ENCODE measurements around the gene LCMT1.

LCMT1 gene

DNA sequence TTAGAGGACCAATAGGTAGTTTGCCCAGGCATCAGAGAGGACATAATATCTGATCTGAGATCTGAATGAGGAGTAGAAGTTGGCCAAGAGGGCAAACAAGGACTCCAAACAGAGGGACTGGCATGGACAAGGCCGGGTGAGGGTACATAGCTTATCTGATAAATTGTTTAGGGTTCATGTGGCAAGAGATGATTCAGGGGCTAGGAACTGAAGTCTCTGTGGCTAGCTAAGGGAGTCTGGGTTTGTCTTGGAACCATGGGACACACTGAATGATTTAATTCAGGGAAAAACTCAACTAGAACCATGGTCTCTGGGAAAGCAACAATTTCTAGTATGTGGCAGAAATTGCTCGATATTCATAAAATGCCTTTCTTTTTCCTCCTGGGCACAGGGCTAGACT lies 101.1 kb downstream of the LCMT1 start:
- DNase-seq = no peak

DNA sequence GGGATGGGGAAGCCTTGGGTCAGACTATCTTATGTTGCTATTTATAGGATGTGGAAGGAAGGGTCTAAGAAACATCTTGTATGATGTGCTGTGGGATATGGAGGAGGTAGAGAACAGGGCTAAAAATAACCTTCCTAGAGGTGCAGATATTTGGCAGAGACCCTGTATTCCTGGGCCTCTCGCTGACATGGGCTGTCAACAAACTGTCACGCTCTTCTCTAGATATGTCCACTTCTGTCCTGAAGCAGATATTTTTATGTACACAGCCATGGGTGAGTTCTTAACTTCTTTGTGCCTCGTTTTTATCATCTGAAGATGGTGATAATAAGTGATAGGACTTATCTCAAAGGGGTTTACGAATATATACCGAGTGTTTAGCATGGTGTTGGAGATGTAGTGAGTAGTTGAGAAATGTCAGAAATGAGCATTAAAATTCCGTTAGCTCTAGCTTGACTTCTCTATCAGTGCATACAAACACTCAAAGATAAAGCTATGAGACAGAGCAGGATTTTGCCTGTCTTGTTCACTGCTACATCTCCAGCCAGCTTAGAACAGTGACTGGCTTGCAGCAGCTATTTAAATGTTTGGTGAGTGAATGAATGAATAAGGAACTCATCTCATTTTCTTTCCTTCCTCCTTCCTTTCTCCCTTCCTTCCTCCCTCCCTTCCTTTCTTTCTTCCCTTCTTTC lies 102.3 kb downstream of the LCMT1 start:
- no peak for DNase-seq

DNA sequence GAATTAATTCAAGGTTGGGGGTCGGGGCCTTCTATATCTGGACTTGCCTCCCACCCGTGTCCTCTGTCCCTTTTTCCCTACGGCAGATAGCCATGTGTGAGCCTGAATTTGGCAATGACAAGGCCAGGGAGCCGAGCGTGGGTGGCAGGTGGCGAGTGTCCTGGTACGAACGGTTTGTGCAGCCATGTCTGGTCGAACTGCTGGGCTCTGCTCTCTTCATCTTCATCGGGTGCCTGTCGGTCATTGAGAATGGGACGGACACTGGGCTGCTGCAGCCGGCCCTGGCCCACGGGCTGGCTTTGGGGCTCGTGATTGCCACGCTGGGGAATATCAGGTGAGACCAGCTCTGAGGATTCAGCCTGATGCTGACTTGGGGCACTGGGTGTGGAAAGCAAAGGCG lies 105.6 kb downstream of the LCMT1 start:
- no peak for DNase-seq

DNA sequence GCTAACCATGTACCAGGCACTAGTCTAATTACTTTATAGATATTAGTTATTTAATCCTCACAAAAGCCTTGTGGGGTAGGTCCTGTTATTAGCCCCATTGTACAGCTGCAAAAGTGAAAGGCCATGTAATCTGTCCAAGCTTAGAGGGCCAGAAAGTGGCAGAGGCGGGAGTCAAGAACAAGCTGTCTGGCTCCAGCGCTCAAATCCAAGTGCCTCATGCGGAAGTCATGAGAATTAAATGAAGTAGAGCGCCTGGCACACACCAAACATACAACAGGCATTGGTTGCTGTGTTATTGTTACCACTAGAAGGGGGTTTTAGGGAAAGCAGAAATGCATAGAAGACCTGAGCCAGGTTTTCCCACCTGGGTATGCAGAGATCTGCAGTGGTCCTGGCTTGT lies 106.4 kb downstream of the LCMT1 start:
- DNase-seq = no peak

DNA sequence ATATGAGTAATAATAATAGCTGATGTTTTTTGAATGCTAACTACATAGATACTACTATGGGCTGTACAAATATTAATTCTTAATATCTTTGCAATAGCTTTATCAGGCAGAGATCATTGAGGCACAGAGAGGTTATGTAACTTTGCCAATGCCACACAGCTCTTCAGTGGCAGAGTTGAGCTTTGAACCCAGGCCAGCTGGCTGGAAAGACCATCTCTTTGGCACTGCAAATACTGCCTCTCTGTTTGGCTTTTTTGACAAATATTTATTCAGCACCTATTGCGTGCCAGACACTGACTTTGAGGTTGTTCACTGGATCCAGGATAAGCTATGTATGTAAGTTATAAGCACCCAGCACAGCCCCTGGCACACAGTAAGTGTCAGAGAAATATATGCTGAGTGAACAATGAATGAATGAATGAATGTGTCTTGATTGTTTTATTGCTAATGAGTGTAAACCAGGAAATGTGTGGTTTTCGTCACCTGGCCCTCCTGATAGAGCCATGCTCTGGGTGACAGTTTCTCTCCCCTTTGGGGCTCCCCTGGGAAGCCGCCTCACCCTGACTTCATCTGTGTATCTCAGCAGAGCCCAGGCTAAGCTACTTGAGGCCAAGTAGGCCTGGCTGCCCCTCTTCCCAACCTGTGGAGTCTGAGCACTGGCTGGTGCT lies 107.7 kb downstream of the LCMT1 start:
- DNase-seq = no peak

DNA sequence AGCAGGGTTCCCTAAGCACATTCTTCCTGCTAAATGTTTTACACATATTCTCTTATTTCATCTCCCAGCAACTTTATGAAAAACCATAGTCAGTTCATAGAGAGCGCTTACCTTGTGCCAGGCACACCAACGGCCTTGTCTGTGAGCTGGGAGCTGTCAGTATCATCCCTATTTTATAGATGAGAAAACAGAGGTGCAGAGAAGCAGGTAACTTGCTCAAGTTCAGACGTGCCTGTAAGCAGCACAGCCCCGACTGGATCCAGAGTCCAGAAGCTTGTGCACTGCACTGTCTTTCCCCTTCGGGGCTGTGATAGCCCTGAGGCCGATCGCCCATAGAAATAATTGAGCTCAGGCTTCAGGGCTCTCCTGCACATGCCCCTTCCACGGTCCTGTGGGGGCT lies 111.4 kb downstream of the LCMT1 start:
- no peak for DNase-seq

DNA sequence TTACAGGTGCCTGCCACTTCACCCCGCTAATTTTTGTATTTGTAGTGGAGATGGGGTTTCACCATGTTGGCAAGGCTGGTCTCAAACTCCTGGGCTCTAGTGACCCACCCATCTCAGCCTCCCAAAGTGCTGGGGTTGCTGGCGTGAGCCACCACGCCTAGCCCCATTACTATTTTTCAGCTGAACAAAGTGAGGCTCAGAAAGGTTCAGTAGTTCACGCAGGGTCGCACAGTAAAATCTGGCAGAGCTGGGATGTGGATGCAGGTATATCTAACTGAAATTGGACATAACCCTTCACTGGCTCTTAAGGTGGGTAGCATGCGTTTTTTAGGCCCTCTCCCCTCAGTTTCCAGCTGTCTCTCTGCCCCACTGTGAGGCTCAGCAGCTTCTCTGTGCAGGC lies 112.4 kb downstream of the LCMT1 start:
- DNase-seq = no peak

DNA sequence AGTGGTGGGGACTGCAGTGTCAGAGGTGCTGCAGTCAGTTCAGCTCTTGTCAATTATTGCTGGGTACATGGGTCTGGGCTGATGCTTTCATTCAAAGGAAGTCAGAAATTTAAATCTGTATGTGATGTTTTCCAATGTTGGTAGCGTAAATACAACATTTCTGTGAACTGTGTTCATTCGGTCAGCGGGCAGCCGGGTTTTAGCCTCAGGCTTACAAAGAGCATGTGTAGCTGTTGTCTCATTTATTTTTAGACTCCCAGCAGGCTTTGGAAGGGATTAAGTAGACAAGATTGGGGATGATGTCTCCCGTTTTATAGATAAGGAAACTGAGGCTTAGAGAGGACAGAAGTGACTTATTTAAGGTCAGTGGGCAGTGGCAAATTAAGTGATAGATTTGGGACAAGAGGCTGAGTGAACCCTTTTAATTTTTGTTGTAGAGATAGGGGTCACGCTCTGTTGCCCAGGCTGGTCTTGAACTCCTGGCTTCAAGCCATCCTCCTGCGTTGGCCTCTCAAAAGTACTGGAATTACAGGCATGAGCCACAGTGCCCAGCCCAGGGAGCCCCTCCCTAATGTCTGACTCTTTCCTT lies 113.3 kb downstream of the LCMT1 start:
- DNase-seq = no peak
